HG02678 (cell line): Measurements from ENCODE around the gene GPSM1.

ENCODE experiments used
- ATAC-seq: cut with Tn5 transposase; IDR thresholded peaks from one replicate; pipeline ENCODE4 v1.9.1; 2021; ENCODE audit warnings: mild to moderate bottlenecking, moderate library complexity; ENCODE audit not compliant: unreplicated experiment

GPSM1 gene

DNA sequence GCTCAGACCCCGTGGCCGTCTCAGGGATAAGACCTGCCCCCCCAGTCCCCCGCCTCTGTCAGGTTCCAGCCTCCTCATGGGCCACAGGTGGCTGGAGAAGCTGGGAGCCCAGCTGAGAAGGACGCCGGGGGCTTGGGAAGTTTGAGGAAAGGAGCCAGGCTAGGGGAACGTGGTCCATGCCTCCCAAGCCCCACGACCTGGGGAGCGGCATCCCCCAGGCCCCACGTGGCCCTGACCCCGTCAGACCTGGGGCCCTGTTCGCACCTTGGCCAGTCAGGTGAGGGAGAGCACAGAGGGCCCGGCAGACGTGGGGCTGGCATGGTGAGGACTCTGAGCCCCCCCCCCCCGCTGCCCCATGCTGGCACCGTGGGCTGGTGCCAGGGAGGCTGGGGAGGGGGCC lies 3.7 kb downstream of the GPSM1 start:
- ATAC-seq: no peak

DNA sequence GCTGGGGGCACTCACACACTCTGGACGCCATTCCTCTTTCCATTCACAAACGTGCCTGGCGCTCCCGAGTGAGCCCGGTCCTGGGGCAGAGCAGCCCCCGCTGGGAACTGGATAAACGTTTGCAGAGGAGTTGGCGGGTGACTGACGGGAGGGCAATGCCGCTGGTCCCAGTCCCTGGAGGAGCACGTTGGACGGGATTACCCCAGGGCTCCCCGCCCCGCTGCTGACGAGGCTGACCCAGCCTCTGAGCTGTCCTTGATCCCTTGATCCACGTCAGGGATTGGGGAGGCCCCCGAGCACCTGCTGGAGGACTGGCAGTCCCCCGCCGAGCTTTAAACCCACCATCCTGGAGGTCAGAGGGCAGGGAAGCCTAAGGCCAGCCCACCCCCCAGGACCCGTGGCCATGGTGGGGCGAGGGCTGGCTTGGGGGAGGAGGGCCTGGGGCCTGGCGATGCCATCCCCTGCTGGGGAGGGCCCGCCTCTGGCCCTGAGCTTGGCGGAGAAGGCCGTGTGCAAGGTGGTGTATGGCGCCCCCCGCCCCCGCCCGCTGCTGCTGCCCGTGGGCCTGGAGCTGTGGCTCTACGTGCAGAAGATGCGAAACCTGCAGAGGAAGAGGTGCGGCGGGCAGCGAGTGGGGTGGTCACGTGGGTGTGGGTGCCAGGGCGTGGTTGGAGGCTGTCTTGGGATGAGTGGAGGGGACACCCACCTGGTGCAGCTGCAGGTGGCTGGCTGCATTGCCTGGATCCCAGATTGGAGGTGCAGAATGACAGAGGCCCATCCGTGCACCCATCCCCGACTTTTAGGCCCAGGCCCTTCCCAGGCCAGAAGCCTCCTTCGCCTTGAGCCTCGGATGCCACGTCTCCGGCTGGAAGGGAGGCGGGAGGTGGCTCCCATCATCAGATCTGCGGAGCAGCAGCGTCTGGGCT lies 4.5 kb downstream of the GPSM1 start:
- no peak for ATAC-seq

DNA sequence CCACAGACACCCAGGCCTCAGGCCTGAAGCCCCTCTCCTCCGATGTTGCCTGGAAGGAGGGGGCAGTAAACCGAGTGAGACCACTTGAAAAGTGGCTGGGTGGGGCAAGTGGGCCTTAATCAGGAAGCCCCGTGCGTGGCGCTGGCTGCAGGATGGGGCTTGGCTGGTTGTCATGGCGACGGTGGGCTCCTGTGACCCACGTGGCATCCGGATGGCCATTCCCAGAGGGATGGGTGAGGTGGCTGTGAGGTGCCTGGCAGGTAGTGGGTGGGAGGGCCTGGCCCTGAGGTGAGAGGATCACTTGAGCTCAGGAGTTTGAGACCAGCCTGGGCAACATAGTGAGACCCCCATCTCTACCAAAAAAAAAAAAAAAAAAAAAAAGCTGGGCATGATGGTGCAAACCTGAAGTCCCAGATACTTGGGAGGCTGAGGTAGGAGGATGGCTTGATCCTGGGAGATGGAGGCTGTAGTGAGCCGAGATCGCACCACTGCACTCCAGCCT lies 5.2 kb downstream of the GPSM1 start:
- ATAC-seq: no peak

DNA sequence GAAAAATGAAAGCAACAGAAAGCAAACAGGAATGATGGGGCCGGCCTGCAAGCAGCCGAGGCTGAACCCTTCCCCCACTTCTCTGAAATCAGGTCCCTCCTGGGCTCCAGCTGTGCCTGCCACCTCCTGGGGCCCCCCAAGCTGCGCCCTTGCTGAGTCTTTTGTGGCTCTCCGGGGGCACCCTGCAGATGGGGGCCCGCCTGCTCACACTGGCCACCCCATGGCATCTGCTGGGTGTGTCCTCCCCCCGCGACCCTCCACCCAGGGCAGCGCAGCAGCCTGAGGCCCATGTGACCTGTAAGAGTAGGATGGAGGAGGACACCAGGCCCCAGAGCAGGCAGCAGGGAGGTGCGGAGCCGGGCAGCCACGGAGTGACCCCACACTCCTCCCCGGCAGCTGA lies 5.7 kb downstream of the GPSM1 start:
- no peak for ATAC-seq

DNA sequence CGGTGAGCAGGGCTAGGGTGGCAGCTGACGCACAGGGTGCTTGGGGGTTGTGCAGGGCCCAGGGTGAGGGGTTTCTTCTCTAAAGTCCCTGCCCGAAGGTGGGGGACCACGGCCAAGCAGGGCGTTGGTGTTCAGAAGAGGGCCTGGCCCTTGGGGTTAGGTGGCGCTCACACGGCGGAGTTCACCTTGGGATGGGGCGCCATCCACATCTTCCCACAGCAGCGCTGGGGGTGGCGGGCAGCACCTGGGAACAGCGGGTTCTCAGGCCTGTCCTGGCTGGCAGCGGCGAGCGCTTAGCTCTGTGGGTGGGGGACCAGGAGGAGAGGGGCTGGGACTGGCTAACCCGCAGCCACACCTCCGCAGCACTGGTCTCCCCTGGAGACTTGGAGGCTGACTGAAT lies 6.1 kb downstream of the GPSM1 start:
- no peak for ATAC-seq

DNA sequence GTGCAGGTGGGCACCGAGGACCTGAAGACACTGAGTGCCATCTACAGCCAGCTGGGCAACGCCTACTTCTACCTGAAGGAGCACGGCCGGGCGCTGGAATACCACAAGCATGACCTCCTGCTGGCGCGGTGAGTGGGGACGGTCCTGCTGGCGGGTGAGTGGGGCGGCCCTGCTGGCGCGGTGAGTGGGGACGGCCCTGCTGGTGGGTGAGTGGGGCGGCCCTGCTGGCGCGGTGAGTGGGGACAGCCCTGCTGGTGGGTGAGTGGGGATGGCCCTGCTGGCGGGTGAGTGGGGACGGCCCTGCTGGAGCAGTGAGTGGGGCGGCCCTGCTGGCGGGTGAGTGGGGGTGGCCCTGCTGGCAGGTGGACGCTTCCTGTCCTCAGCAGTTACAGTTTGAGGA lies 7.2 kb downstream of the GPSM1 start:
- ATAC-seq: no peak

DNA sequence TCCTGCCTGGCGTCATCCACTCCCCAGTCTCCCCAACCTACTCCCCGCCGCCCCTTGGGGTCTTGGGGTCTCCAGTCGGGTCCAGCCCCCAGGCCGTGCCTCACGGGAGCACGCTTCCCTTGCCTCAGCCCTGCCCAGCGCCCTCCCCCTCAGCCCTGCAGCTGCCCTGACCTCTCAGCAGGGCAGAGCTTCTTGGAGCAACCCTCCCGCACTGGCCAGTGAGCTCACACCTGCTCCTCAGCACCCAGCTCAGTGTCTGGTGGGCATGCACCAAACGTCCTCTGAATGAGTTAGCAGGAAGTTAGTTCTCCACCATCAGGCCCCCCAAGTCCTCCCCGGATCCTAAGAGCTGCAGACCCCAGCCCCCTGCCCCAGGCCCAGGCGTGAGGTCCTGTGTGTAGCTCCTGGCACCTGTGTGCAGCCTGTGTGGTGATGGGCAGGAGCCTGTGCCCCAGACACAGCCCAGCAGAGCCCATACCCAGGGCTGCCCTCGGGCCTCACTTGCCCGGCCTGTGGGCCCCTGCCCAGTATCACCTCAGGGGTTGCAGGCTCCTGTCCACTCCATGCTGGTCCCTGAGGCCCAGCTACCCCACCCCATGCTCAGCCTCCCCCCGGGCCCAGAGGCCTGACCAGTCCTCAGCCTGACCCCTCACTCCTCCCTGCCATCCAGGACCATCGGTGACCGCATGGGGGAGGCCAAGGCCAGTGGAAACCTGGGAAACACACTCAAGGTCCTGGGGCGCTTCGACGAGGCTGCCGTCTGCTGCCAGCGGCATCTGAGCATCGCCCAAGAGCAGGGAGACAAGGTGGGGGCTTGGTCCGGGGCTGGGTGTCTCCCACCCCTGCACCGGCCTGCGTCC lies 8.2 kb downstream of the GPSM1 start:
- no peak for ATAC-seq

DNA sequence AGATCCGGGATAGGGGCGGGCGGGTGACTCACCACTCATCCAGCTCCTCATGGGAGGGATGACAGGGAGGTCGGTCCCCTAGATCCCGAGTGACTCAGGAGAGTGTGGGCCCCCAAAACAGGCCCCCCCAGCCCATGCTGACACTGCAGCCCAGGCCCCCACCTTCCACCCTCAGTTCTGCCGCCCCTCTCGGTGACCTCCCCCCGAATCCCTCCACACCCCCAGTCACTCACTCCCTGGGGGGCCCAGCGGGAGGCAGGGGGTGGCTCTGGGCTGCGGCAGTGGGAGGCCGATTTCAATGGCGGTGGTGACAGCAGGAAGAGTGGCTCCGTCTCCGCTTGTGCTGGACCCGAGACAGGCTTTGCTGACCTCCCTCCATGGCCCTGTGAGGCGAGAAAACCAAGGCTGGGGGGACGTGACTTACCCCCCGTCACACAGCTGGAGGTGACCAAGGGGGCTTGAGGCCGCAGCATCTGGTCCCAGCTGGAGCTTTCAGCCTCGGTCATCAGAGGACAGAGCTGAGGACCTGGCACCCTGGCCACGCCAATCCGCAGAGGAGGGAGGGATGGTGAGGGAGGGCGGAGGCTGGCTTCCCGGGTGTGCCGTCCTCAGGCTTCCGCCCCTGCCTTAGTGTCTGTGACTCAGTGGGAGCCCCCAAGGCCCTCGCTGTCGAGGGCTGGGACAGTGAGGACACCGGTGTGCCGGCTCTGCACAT lies 9.0 kb downstream of the GPSM1 start:
- no peak for ATAC-seq

DNA sequence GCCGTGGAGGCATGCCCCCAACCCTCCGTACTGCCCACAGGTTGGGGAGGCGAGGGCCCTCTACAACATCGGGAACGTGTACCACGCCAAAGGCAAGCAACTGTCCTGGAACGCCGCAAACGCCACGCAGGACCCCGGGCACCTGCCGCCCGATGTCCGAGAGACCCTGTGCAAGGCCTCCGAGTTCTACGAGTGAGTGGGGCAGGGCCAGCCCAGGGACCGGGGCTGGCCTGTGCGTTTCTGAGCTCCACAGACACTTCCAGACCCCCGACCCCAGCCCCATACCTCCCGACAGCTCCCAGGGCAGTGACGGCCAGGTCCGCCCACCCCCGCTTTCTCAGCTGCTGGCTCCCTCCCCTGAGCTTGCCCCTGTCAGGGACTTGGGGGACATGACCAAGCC lies 9.5 kb downstream of the GPSM1 start:
- ATAC-seq: no peak

DNA sequence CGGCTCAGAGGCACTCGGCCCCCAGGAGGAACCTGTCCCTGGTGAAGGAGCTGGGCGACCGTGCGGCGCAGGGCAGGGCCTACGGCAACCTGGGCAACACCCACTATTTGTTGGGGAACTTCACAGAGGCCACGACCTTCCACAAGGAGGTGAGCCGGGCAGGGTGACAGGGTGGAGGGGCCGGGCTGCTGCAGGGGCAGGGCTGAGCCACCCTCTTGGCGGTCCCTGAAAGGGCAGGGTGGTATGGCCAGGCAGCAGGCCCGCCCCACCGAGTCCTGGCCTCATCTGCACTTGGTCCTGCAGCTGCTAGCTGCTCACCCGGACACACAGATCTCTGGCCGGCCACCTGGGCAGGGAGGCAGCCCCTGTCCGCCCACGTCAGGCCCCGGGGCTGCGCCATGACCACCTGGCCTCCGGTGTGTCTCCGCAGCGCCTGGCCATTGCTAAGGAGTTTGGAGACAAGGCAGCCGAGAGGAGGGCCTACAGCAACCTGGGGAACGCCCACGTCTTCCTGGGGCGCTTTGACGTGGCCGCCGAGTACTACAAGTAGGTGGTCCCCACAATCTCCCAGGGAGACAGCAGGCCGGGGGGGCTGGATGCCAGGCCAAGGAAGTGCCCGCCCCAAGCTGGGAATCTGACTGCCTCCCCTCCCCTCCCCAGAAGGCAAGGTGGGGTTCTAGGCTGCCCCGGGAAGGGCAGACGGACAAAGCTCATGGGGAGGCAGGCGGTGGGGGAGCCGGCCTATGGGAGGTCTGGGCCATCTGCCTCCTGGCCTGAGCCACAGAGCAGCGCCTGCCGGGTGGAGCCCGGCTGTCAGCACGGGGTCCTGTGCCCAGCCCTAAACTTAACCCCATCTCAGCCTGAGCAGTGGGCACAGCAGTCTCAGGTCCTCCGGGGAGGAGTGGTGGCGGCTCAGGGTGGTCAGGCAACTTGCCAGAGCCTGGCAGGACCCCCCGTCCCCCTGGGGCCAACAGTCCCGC lies 10.4 kb downstream of the GPSM1 start:
- no peak for ATAC-seq

DNA sequence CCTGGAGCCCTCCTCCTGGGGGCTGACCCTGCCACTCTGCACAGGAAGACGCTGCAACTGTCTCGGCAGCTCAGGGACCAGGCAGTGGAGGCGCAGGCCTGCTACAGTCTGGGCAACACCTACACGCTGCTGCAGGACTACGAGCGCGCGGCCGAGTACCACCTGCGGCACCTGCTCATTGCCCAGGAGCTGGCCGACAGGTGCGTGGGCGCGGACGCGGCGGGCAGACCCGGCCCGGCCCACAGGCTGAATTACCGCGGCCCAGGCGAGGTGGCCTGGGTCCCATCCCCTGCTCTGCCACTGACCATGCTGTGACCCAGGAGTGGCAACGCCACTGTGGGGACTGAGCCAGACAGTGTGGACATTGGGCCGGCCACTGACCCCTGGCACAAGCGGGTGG lies 11.2 kb downstream of the GPSM1 start:
- ATAC-seq: no peak

DNA sequence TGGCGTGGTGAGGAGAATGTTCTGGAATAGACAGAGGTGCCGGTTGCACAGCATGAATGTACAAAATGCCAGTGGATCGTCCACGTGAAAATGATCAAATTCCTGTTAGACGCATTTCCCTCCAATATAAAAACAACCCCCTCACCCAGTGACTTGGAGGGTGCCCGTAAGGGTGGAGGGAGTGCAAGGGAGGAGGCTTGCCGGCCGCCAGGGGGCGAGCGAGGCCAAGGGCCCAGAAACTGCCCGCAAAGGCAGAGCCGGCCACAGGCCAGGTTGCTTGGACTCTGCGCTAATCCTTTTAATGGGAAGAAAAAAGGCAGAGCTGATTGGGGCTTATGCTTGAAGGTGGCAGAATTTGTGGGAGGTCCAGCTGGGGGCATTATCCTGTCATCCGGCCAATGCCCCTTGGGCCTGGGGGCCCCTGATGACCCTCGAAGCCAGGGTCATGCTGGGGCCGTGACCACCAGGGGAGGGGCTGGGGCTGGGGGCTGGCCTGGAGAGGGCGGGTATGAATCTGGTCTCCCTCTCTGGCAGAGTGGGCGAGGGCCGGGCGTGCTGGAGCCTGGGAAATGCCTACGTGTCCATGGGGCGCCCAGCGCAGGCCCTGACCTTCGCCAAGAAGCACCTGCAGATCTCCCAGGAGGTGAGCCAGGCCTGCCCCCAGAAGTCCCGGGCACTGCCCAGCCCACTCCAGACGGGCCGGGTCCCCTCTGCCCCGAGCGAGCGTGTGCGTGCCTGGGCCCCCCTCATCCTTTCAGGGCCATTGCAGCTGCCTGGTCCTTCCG lies 12.0 kb downstream of the GPSM1 start:
- no peak for ATAC-seq

DNA sequence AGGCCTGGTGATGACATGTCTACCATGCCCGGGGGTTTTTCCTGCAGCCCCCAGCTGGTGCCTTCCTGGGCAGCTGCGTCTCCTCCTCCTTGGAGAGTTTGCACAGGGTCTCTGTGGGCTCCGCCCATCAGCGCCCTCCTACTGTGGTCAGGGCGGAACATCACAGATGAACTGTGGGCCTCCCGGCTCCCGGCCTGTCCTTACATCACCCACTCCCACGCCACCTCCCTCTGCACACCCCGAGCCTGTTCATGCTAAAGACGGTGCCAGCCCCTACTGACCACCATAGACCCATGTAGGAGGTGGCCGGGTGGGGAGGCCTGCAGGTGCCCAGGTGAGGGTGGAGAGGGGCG lies 12.6 kb downstream of the GPSM1 start:
- no peak for ATAC-seq

DNA sequence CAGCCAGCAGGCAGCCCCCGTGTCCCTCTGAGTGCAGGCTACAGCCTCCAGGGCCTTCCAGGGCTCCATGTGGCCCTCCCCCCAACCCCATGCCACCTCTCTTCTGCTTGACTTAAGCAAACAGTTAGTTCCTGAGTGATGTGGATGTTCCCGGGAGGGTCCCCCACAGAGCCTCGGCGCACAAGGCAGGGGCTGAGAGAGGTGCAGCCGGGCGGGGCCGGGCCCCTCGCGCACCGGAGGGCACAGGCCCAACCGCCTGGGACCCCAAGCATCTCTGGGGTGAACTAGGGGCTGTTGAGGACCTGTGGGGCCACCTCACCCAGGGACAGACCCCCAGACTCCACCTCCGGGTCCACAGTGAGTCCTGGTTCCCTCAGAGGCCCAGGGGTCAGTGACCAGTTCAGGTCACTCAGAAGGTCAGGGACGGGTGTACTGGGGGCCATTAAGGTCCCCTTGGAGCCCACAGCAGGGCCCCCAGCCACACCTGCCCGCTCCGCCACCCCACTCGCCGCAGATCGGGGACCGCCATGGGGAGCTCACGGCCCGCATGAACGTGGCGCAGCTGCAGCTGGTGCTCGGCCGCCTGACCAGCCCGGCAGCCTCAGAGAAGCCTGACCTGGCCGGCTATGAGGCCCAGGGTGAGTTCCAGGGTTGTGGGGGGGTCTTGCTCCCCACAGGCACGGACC lies 13.2 kb downstream of the GPSM1 start:
- no peak for ATAC-seq

DNA sequence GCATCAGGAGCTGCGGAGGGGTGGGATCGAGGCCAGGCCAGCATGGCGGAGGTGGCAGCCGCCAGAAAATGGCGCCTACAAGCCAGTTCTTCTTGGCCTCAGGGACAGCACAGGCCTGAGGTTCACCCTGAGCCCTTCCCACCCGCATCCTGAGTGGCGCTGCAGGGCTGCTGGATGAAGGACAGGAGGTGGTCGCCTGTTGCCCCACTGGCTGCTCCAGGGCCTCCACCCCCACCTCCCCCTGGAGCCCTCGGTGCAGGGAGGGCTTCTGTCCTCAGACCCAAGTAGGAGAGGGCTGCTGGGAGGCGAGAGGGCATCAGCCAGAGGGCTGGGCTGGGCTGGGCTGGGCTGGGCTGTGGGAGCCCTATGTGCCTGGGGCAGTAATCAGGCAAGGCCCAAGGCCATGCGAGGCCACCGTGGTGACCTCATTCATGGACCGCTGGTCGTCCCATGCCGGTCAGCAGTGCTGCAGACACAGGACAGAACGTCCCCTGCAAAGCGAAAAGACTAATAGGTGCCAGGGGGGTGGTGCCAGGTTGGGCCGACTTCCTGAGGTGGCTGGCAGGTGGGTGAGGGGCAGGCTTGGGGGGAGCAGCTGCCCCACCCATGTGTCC lies 13.8 kb downstream of the GPSM1 start:
- ATAC-seq: no peak

DNA sequence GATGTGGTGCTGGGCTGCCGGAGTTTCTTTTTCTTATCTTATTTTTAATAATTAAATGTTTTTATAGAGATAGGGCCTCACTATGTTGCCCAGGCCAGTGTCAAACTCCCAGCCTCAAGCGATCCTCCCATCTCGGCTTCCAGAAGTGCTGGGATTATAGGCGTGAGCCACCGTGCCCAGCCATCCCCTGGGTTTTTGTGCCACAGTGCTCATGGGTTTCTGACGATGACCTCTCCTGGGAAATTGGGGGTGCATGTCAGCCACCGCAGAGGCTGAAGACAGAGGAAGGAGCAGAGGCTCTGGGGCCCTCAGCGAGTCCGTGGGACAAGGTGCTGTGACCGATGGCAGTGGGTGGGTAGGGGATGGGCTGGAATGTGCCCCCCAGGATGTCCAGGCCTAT lies 14.4 kb downstream of the GPSM1 start:
- ATAC-seq: no peak

DNA sequence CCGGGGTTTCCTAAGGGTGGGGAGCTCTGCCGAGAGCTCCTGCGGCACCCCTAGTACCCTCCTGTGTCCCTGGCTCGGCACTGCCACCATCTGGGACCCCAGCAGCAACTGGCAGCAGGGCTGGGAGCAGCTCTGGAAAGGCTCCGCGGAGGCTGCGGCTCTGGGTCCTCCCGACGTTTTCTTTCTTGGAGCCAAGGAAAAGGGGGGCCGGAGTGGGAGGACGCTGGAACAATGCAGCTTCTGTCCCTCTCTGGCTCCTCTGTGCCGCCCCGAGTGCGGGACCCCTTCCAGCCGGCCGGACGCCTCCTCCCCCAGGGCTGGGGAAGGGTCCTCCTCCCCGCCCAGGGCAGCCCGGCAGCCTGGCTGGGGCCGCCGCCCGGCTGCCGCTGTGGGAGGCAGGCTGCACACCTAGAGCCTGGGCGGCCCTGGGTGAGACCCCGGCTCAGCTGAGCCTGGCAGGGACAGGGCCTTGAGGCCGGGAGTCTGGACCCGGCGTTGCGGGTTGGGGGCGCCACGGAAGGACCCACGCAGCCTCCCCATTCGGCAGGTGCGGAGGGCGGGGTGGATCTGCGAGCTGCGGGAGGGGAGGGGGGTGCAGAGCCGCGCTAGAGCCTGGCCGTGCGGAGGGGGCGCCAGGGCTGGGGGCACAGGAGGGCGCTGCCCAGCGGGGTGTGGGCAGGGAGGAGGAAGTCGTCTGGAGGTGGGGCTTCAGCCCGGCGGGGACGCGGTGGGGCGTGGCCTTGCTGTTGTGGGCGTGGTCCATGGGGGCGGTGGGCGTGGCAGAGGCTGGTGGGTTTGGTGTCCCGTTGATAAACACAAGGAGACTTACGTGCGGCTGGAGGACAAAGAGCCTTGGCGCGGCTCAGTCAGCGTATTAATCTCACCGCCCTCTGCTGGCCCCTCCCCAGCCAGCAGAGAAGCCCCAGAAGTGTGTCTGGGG lies 15.1 kb downstream of the GPSM1 start:
- no peak for ATAC-seq
